K562 (cell line): ENCODE results near the gene EML2. TPM values are rescaled to one million over a fixed set of nuclear protein-coding genes. Genes with fewer than 3 reads are reported as not detected.

Experiments used
- CREB3L1 ChIP-seq: fragments of 450-650 bp; IDR thresholded peaks from 2 replicates; pipeline ENCODE4 v1.6.1; 2014; ENCODE audit warnings: low read depth, mild to moderate bottlenecking, moderate library complexity, borderline replicate concordance
- ELF1 ChIP-seq: fragments of 200-800 bp; sonication (Bioruptor generic); IDR thresholded peaks from 2 replicates; pipeline ENCODE4 v1.6.1; 2016; ENCODE audit warnings: missing genetic modification characterization, missing compliant biosample characterization
- FOS ChIP-seq: IDR thresholded peaks from 3 replicates; pipeline ENCODE4 v1.6.1; 2011; ENCODE audit not compliant: insufficient read length; ENCODE audit errors: extremely low read depth
- HDAC8 ChIP-seq: fragments of 450-650 bp; IDR thresholded peaks from 2 replicates; pipeline ENCODE4 v1.6.1; 2016; ENCODE audit warnings: mild to moderate bottlenecking, missing genetic modification characterization, moderate library complexity, missing compliant biosample characterization
- HOMEZ ChIP-seq: fragments of 250-450 bp; sonication (Bioruptor Pico); IDR thresholded peaks from 2 replicates; pipeline ENCODE4 v1.4.0; 2020; ENCODE audit warnings: mild to moderate bottlenecking, moderate library complexity
- LEF1 ChIP-seq: fragments of 450-650 bp; IDR thresholded peaks from 2 replicates; pipeline ENCODE4 v1.6.1; 2016; ENCODE audit warnings: mild to moderate bottlenecking
- MAZ ChIP-seq, 2 experiments: fragments of 450-650 bp in 1 of 2; sonication (generic) in 1 of 2; formaldehyde crosslinking; IDR thresholded peaks in 1 of 2; conservative IDR thresholded peaks in 1 of 2; 2 replicates each; pipeline versions ENCODE4 v1.4.0 to v1.5.0; 2020; ENCODE audit warnings: mild to moderate bottlenecking in 1 of 2, missing genetic modification reagents in 1 of 2
- MECOM ChIP-seq: fragments of 250-450 bp; sonication (Bioruptor Pico); IDR thresholded peaks from 2 replicates; pipeline ENCODE4 v1.8.0; 2022; ENCODE audit warnings: inconsistent platforms
- NFYB ChIP-seq: IDR thresholded peaks from 2 replicates; pipeline ENCODE4 v1.6.1; 2011; ENCODE audit warnings: mild to moderate bottlenecking, moderate library complexity; ENCODE audit not compliant: insufficient read length; ENCODE audit errors: extremely low read depth
- NRF1 ChIP-seq, 2 experiments: fragments of 450-650 bp; IDR thresholded peaks in 1 of 2; conservative IDR thresholded peaks in 1 of 2; 2 replicates each; pipeline ENCODE4 v1.6.1; 2014; ENCODE audit warnings: mild to moderate bottlenecking in 2 of 2
- RB1 ChIP-seq: fragments of 450-650 bp; IDR thresholded peaks from 2 replicates; pipeline ENCODE4 v1.6.1; 2017; ENCODE audit warnings: low read depth, mild to moderate bottlenecking
- RBBP5 ChIP-seq: fragments of 200-600 bp; sonication (generic); IDR thresholded peaks from 2 replicates; pipeline ENCODE4 v1.6.1; 2012; ENCODE audit warnings: borderline replicate concordance, mild to moderate bottlenecking, low read length, control low read depth, inconsistent platforms; ENCODE audit not compliant: insufficient read depth, poor library complexity, severe bottlenecking
- SRSF1 ChIP-seq: fragments of 200-400 bp; formaldehyde crosslinking; IDR thresholded peaks from 2 replicates; pipeline ENCODE4 v1.6.1; 2017; ENCODE audit warnings: mild to moderate bottlenecking, low read depth, low read length, moderate library complexity
- TARDBP ChIP-seq: fragments of 450-650 bp; IDR thresholded peaks from 2 replicates; pipeline ENCODE4 v1.6.1; 2016
- TFE3 ChIP-seq: fragments of 450-650 bp; formaldehyde crosslinking; IDR thresholded peaks from 2 replicates; pipeline ENCODE4 v1.4.0; 2020; ENCODE audit warnings: mild to moderate bottlenecking, mixed read lengths
- ZBTB34 ChIP-seq: fragments of 250-450 bp; sonication (Bioruptor Pico); IDR thresholded peaks from 2 replicates; pipeline ENCODE4 v1.8.0; 2021; ENCODE audit warnings: mild to moderate bottlenecking, moderate library complexity
- ZNF583 ChIP-seq: fragments of 250-450 bp; sonication (Bioruptor Pico); IDR thresholded peaks from 2 replicates; pipeline ENCODE4 v1.4.0; 2020
- polyA plus RNA-seq, 8 experiments: library from polyadenylated mRNA; depleted of rRNA in 4 of 8; stranded (reverse) in 5 of 8; unstranded in 3 of 8; fragments of >200 nt; fragmentation: Nextera tagmentation in 2 of 8; fragmentation: Illumina TruSeq in 1 of 8; extraction: Ambion mirVana in 2 of 8; extraction: Trizol in 1 of 8; gene quantifications; 2 replicates each; pipeline versions ENCODE4 v1.2.1 to v1.2.3, GENCODE V29; 2011 to 2014; ENCODE audit warnings: inconsistent platforms in 1 of 8, missing spikeins in 1 of 8
- total RNA-seq, 7 experiments: library from RNA; depleted of rRNA in 6 of 7; stranded (reverse); fragments of >200 nt in 6 of 7; fragmentation: Illumina TruSeq in 2 of 7; extraction: Trizol in 2 of 7; gene quantifications; 2 replicates each; pipeline versions ENCODE4 v1.2.1 to v1.2.3, GENCODE V29; 2011 to 2021; ENCODE audit warnings: low replicate concordance in 1 of 7
- TF ChIP-seq, protein P1 (sequence below): fragments of 150-350 bp; conservative IDR thresholded peaks from 2 replicates; pipeline ENCODE4 v1.6.1; 2014; ENCODE audit warnings: low read length

Gene EML2
- total and polyA plus RNA-seq, 9 of the 15 experiments (the other 6 are each of a cell fraction or from before 2014, with no cell fraction given) = 2.6 to 69.6 (median 24.8) TPM

DNA sequence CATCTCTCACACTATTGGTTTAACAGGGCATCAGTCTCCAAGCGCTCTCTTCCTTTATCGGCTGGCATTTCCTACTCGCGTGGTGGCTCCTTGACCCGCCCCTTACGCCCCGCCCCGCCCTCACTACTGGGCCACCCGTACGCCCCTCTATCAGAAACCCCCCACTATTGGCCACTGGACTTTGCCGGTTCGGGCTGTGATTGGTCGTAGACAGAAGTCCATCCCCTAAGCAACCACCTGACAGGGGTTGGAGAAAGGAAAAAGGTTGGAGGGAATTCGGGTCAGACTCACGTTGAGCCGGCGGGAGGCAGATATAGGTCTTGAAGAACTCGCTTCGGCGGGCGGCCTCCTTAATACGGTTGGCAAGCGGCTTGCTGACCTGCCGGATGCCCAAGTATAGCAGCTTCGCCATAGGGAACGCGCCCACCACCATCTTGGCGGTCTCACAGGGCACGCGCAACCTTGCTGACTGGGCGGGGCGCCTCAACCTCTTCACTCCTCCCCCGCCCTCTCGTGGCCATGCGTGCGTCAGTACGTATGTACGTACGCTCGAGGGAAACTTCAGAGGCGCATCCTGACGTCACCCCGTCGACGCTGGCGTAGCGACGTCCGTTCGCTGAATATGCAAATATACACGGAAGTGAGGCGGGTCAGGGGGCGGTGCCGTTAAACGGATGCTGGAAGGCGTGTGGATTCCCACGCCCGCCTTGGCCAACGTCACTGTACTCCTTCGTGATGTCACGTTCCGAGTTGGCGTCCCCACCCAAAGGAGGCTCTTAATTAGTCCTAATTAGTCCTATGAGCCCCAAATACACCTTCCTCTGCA, 54.7 kb downstream of the EML2 start, which contains the start of gene OPA3 (continued):
- TF ChIP-seq, protein P1, sequence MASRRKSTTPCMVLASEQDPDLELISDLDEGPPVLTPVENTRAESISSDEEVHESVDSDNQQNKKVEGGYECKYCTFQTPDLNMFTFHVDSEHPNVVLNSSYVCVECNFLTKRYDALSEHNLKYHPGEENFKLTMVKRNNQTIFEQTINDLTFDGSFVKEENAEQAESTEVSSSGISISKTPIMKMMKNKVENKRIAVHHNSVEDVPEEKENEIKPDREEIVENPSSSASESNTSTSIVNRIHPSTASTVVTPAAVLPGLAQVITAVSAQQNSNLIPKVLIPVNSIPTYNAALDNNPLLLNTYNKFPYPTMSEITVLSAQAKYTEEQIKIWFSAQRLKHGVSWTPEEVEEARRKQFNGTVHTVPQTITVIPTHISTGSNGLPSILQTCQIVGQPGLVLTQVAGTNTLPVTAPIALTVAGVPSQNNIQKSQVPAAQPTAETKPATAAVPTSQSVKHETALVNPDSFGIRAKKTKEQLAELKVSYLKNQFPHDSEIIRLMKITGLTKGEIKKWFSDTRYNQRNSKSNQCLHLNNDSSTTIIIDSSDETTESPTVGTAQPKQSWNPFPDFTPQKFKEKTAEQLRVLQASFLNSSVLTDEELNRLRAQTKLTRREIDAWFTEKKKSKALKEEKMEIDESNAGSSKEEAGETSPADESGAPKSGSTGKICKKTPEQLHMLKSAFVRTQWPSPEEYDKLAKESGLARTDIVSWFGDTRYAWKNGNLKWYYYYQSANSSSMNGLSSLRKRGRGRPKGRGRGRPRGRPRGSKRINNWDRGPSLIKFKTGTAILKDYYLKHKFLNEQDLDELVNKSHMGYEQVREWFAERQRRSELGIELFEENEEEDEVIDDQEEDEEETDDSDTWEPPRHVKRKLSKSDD = 0 out of 2 replicates have a peak, but pooled peaks have one; percentile 54
- no peak for TF ChIP-seq TFE3
- no peak for TF ChIP-seq HDAC8
- TF ChIP-seq NFYB = peak; percentile 85
- no peak for TF ChIP-seq HOMEZ (CRISPR knock-in tag)
- peak; percentile 94 for TF ChIP-seq ELF1 (tag)
- TF ChIP-seq TARDBP = peak; percentile 96
- TF ChIP-seq RBBP5 = peak; percentile 89
- TF ChIP-seq ZNF583 (CRISPR knock-in tag) = no peak
- TF ChIP-seq LEF1 = no peak
- peak; percentile 95 to 96 for TF ChIP-seq NRF1 (conservative IDR thresholded peaks at IDR 0.05 in 1 of 2, IDR thresholded peaks at IDR 0.05 in 1 of 2)
- no peak for TF ChIP-seq ZBTB34 (CRISPR knock-in tag)
- peak; percentile 97 for TF ChIP-seq FOS
- TF ChIP-seq MECOM (CRISPR knock-in tag) = no peak
- TF ChIP-seq SRSF1 = no peak
- TF ChIP-seq CREB3L1 = peak; percentile 62; the same call in 1 of the 2 replicates
- peak; percentile 35 for TF ChIP-seq RB1
- TF ChIP-seq MAZ (CRISPR knock-in tag; conservative IDR thresholded peaks at IDR 0.05 in 1 of 2, IDR thresholded peaks at IDR 0.05 in 1 of 2) = peak; percentile 90 to 98
